Uterus (tissue), 4 donors: ENCODE results near the gene ZNF599. TPM values are rescaled to one million over a fixed set of nuclear protein-coding genes. Genes with fewer than 3 reads are reported as not detected.

Source experiments
- DNase-seq, 2 donors: peaks; one replicate each; pipeline ENCODE4 v3.0.0-alpha.2; 2019 to 2020
- H3K27ac ChIP-seq, 2 donors: fragments of 200-600 bp; sonication (generic); 1 replicate in 1 of 2; 2 replicates in 1 of 2; pipeline ENCODE4 v1.5.1; 2016 to 2018
- H3K27me3 ChIP-seq, 2 donors: fragments of 200-600 bp; sonication (generic); one replicate each; pipeline ENCODE4 v1.5.1; 2018 to 2019; ENCODE audit warnings: control low read depth in 1 of 2
- H3K36me3 ChIP-seq, 2 donors: fragments of 200-600 bp; sonication (generic); one replicate each; pipeline ENCODE4 v1.5.1; 2019; ENCODE audit warnings: control low read depth in 1 of 2
- H3K4me1 ChIP-seq, 2 donors: fragments of 200-600 bp; sonication (generic); one replicate each; pipeline ENCODE4 v1.5.1; 2018 to 2019; ENCODE audit warnings: control low read depth in 1 of 2
- H3K4me3 ChIP-seq, 2 donors: fragments of 200-600 bp; sonication (generic); 1 replicate in 1 of 2; 2 replicates in 1 of 2; pipeline ENCODE4 v1.5.1; 2018 to 2019; ENCODE audit warnings: mild to moderate bottlenecking in 1 of 2
- H3K9me3 ChIP-seq, 2 donors: fragments of 200-600 bp; sonication (generic); one replicate each; pipeline ENCODE4 v1.5.1; 2019; ENCODE audit warnings: control low read depth in 1 of 2
- POLR2A ChIP-seq, 2 donors: fragments of 450-650 bp; IDR thresholded peaks; one replicate each; pipeline ENCODE4 v1.6.1; 2016; ENCODE audit warnings: antibody characterized with exemption in 2 of 2, mild to moderate bottlenecking in 1 of 2, moderate library complexity in 1 of 2
- intact Hi-C: fragments of 100-400 bp; cut with DNase I; formaldehyde crosslinking; loops from one replicate; pipeline ENCODE4 v1.15.1; 2023; ENCODE audit warnings: low total_unique reads
- total RNA-seq, 4 donors: library from RNA; depleted of rRNA in 3 of 4; stranded (reverse); fragments of >200 nt in 3 of 4; gene quantifications; one replicate each; pipeline versions ENCODE4 v1.1.0 to v1.2.4, GENCODE V29; 2014 to 2023
- TF ChIP-seq, protein P1 (sequence below), 4 experiments: fragments of 200-600 bp in 2 of 4; fragments of 450-650 bp in 2 of 4; sonication (generic) in 2 of 4; IDR thresholded peaks; one replicate each; pipeline ENCODE4 v1.5.1; 2016 to 2019; ENCODE audit warnings: antibody characterized with exemption in 4 of 4, mild to moderate bottlenecking in 2 of 4, moderate library complexity in 1 of 4
- donor health status: DM: yes; HTN: yes; CAD: no.

ZNF599 gene
- total RNA-seq, 4 donors from 2014 or later, result 1.3 to 15.6 (median 12.1) TPM

- Histone ChIP-seq H3K27me3 (no peaks in the 10 kb centered on the region), H3K36me3 (no peaks in the 10 kb centered on the region), H3K4me3 (no peak overlapping the region), H3K9me3 (no peaks in the 10 kb centered on the region), H3K4me1 (no peaks in the 10 kb centered on the region), H3K27ac (no peak overlapping the region)
- DNase-seq, result no peak
- TF ChIP-seq, protein P1, sequence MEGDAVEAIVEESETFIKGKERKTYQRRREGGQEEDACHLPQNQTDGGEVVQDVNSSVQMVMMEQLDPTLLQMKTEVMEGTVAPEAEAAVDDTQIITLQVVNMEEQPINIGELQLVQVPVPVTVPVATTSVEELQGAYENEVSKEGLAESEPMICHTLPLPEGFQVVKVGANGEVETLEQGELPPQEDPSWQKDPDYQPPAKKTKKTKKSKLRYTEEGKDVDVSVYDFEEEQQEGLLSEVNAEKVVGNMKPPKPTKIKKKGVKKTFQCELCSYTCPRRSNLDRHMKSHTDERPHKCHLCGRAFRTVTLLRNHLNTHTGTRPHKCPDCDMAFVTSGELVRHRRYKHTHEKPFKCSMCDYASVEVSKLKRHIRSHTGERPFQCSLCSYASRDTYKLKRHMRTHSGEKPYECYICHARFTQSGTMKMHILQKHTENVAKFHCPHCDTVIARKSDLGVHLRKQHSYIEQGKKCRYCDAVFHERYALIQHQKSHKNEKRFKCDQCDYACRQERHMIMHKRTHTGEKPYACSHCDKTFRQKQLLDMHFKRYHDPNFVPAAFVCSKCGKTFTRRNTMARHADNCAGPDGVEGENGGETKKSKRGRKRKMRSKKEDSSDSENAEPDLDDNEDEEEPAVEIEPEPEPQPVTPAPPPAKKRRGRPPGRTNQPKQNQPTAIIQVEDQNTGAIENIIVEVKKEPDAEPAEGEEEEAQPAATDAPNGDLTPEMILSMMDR (IDR thresholded peaks at IDR 0.05), result no peak
- no peak for TF ChIP-seq POLR2A (IDR thresholded peaks at IDR 0.05)
- intact Hi-C loops, result loop anchor here (5.0 kb wide), 1 partner anchor 76 kb away; no protein-coding TSS in a partner anchor
Measured at GRCh38 chr19:34713262-34713637, 59.8 kb downstream of the ZNF599 start.

- no peaks in the 10 kb centered on the region for H3K27me3 ChIP-seq
- DNase-seq, result peak; percentile 24 to 58
- no peak overlapping the region for H3K4me3 ChIP-seq
- intact Hi-C loops, result loop anchor here (5.0 kb wide), 1 partner anchor 75 kb away; no protein-coding TSS in a partner anchor
- H3K4me1 ChIP-seq, result no peaks in the 10 kb centered on the region
- TF ChIP-seq POLR2A (IDR thresholded peaks at IDR 0.05), result no peak
- TF ChIP-seq, protein P1 (IDR thresholded peaks at IDR 0.05), result peak; percentile 61 to 90 (median 78)
- no peak overlapping the region for H3K27ac ChIP-seq
- no peaks in the 10 kb centered on the region for H3K9me3 ChIP-seq
- no peaks in the 10 kb centered on the region for H3K36me3 ChIP-seq
Measured at GRCh38 chr19:34712395-34713261, 60.4 kb downstream of the ZNF599 start.

GRCh38 chr19:34711890-34712289 is 61.1 kb downstream of the ZNF599 start:
- no peaks in the 10 kb centered on the region for H3K27me3 ChIP-seq
- H3K9me3 ChIP-seq, result no peaks in the 10 kb centered on the region
- TF ChIP-seq, protein P1 (IDR thresholded peaks at IDR 0.05), result no peak
- no peak for TF ChIP-seq POLR2A (IDR thresholded peaks at IDR 0.05)
- no peak overlapping the region for H3K27ac ChIP-seq
- no peak overlapping the region for H3K4me3 ChIP-seq
- H3K4me1 ChIP-seq, result no peaks in the 10 kb centered on the region
- intact Hi-C loops, result loop anchor here (5.0 kb wide), 1 partner anchor 75 kb away; no protein-coding TSS in a partner anchor
- DNase-seq, result no peak
- H3K36me3 ChIP-seq, result no peaks in the 10 kb centered on the region

Other genes starting within 250 kb of the ZNF599 start
- under 1 TPM in 1 of 4 donors, not detected in 3; 0.98 TPM for gene SCGB2B2, start 96.1 kb downstream of the ZNF599 start, total RNA-seq
- 10 to 100 TPM; 23.5 to 80.3 (median 39.7) TPM for gene ZNF302, start 95.5 kb downstream of the ZNF599 start, total RNA-seq
- 100 to 1,000 TPM in 1 of 4 donors, 10 to 100 TPM in 3; 16.9 to 209 (median 39.6) TPM for gene ZNF181, start 39.0 kb downstream of the ZNF599 start, total RNA-seq
- gene ZNF30, start 153.7 kb upstream of the ZNF599 start, total RNA-seq, result 1 to 10 TPM in 3 of 4 donors, under 1 TPM in 1; 0.26 to 7.1 (median 2.8) TPM
- gene ZNF792, start 191.0 kb upstream of the ZNF599 start, total RNA-seq, result 10 to 100 TPM in 2 of 4 donors, 1 to 10 TPM in 2; 4.4 to 16.5 (median 10.7) TPM
- 10 to 100 TPM; 40.0 to 89.8 (median 52.2) TPM for gene GRAMD1A, start 227.1 kb upstream of the ZNF599 start, total RNA-seq